ENCODE measurements around the gene EMP1. TPM values are rescaled to one million over a fixed set of nuclear protein-coding genes. Genes with fewer than 3 reads are reported as not detected.

The EMP1 gene
- total and polyA plus RNA-seq, 5 donors from 2014 or later = 0.15 to 1.6 (median 0.38) TPM; not detected in 2

- no peak overlapping the region for H3K4me3 ChIP-seq (ENCODE audit: low read depth, low read length)
- H3K27me3 ChIP-seq (ENCODE audit: control insufficient read depth, insufficient read depth, low read length) = peaks cover 3% of the 10 kb centered on the region
- DNase-seq = no peak
- H3K9me3 Mint-ChIP-seq = no peaks in the 10 kb centered on the region
- peaks cover 8% of the 10 kb centered on the region for H3K27me3 Mint-ChIP-seq
- H3K4me1 Mint-ChIP-seq = peaks cover 6 to 27% (median 13%) of the 10 kb centered on the region in 4 donors
- H3K27ac ChIP-seq (ENCODE audit: insufficient read depth, low read length, poor library complexity, severe bottlenecking) = no peak overlapping the region
- H3K36me3 Mint-ChIP-seq = no peaks in the 10 kb centered on the region
- peaks cover 10% of the 10 kb centered on the region for H3K4me1 ChIP-seq (ENCODE audit: control insufficient read depth, insufficient read depth, low read length, poor library complexity, severe bottlenecking)
- H3K36me3 ChIP-seq (ENCODE audit: control insufficient read depth, insufficient read depth, low read length) = no peaks in the 10 kb centered on the region
- H3K4me3 Mint-ChIP-seq = no peak overlapping the region
- H3K9me3 ChIP-seq (ENCODE audit: control insufficient read depth in 2 of 2, low read length in 2 of 2) = no peaks in the 10 kb centered on the region
- no peak for ATAC-seq (ENCODE audit: low read depth in 2 of 2)
- no peak overlapping the region for H3K27ac Mint-ChIP-seq
Measured at GRCh38 chr12:13175499-13175898, 21.0 kb upstream of the EMP1 start.

- DNase-seq (no peak), ATAC-seq (ENCODE audit: low read depth in 2 of 2) (no peak)
- no peak overlapping the region for H3K27ac ChIP-seq (ENCODE audit: insufficient read depth, low read length, poor library complexity, severe bottlenecking)
- Mint-ChIP-seq H3K27me3 (peaks cover 8% of the 10 kb centered on the region), H3K4me3 (no peak overlapping the region), H3K9me3 (no peaks in the 10 kb centered on the region), H3K4me1 (peaks cover 6 to 27% (median 13%) of the 10 kb centered on the region in 4 donors), H3K36me3 (no peaks in the 10 kb centered on the region), H3K27ac (no peak overlapping the region)
- no peaks in the 10 kb centered on the region for H3K9me3 ChIP-seq (ENCODE audit: control insufficient read depth in 2 of 2, low read length in 2 of 2)
- H3K4me1 ChIP-seq (ENCODE audit: control insufficient read depth, insufficient read depth, low read length, poor library complexity, severe bottlenecking) = peaks cover 10% of the 10 kb centered on the region
- no peak overlapping the region for H3K4me3 ChIP-seq (ENCODE audit: low read depth, low read length)
- no peaks in the 10 kb centered on the region for H3K36me3 ChIP-seq (ENCODE audit: control insufficient read depth, insufficient read depth, low read length)
- peaks cover 3% of the 10 kb centered on the region for H3K27me3 ChIP-seq (ENCODE audit: control insufficient read depth, insufficient read depth, low read length)
Measured at GRCh38 chr12:13176256-13176655, 20.3 kb upstream of the EMP1 start.

GRCh38 chr12:13177373-13177772, 19.2 kb upstream of the EMP1 start:
- no peak overlapping the region for H3K27ac ChIP-seq (ENCODE audit: insufficient read depth, low read length, poor library complexity, severe bottlenecking)
- no peak overlapping the region for H3K27ac Mint-ChIP-seq
- peaks cover 6 to 27% (median 13%) of the 10 kb centered on the region in 4 donors for H3K4me1 Mint-ChIP-seq
- no peaks in the 10 kb centered on the region for H3K9me3 ChIP-seq (ENCODE audit: control insufficient read depth in 2 of 2, low read length in 2 of 2)
- ATAC-seq (ENCODE audit: low read depth in 2 of 2) (no peak), DNase-seq (no peak)
- peaks cover 14% of the 10 kb centered on the region for H3K27me3 Mint-ChIP-seq
- no peak overlapping the region for H3K4me3 ChIP-seq (ENCODE audit: low read depth, low read length)
- H3K9me3 Mint-ChIP-seq = peaks cover 0 to 2% (median 0%) of the 10 kb centered on the region in 7 donors
- H3K36me3 Mint-ChIP-seq = no peaks in the 10 kb centered on the region
- H3K4me1 ChIP-seq (ENCODE audit: control insufficient read depth, insufficient read depth, low read length, poor library complexity, severe bottlenecking) = peaks cover 10% of the 10 kb centered on the region
- peaks cover 5% of the 10 kb centered on the region for H3K27me3 ChIP-seq (ENCODE audit: control insufficient read depth, insufficient read depth, low read length)
- no peaks in the 10 kb centered on the region for H3K36me3 ChIP-seq (ENCODE audit: control insufficient read depth, insufficient read depth, low read length)
- H3K4me3 Mint-ChIP-seq = no peak overlapping the region

DNA sequence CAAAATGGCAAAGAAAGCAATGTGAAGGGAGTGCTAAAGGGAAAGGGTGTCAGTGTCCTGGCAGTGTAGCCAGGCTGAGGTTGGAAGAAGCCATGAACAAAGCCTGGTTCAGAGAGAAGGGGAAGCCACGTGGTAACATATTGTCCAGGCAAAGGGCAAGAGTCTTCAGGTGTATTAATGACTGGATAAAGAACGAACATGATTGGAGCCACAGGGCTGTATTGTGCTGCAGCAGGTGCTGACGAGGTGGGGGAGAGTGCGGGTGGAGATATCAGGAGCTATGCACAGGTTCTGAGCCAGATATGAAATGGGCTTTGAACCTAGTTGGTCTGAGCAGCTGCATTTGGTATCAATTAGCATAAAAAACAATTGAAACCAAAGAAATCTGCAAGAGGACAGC, 18.6 kb upstream of the EMP1 start:
- Histone ChIP-seq H3K36me3 (ENCODE audit: control insufficient read depth, insufficient read depth, low read length) (no peaks in the 10 kb centered on the region), H3K27me3 (ENCODE audit: control insufficient read depth, insufficient read depth, low read length) (peaks cover 2% of the 10 kb centered on the region), H3K4me1 (ENCODE audit: control insufficient read depth, insufficient read depth, low read length, poor library complexity, severe bottlenecking) (peaks cover 10% of the 10 kb centered on the region), H3K27ac (ENCODE audit: insufficient read depth, low read length, poor library complexity, severe bottlenecking) (no peak overlapping the region), H3K9me3 (ENCODE audit: control insufficient read depth in 2 of 2, low read length in 2 of 2) (no peaks in the 10 kb centered on the region), H3K4me3 (ENCODE audit: low read depth, low read length) (no peak overlapping the region)
- Mint-ChIP-seq H3K36me3 (no peaks in the 10 kb centered on the region), H3K4me3 (no peak overlapping the region), H3K9me3 (peaks cover 0 to 2% (median 0%) of the 10 kb centered on the region in 7 donors), H3K27ac (no peak overlapping the region), H3K27me3 (peaks cover 14% of the 10 kb centered on the region), H3K4me1 (peaks cover 6 to 27% (median 13%) of the 10 kb centered on the region in 4 donors)
- no peak for ATAC-seq (ENCODE audit: low read depth in 2 of 2)
- DNase-seq = no peak

GRCh38 chr12:13178568-13179210, 17.8 kb upstream of the EMP1 start:
- H3K36me3 Mint-ChIP-seq = no peaks in the 10 kb centered on the region
- no peak overlapping the region for H3K4me3 ChIP-seq (ENCODE audit: low read depth, low read length)
- H3K27ac ChIP-seq (ENCODE audit: insufficient read depth, low read length, poor library complexity, severe bottlenecking) = no peak overlapping the region
- peak overlapping the region in 3 of 4 donors; percentile 13 to 72 (median 71) for H3K4me3 Mint-ChIP-seq
- H3K9me3 ChIP-seq (ENCODE audit: control insufficient read depth in 2 of 2, low read length in 2 of 2) = no peaks in the 10 kb centered on the region
- ATAC-seq (ENCODE audit: low read depth in 2 of 2) = no peak
- peaks cover 14% of the 10 kb centered on the region for H3K27me3 Mint-ChIP-seq
- no peaks in the 10 kb centered on the region for H3K36me3 ChIP-seq (ENCODE audit: control insufficient read depth, insufficient read depth, low read length)
- no peak for DNase-seq
- H3K27me3 ChIP-seq (ENCODE audit: control insufficient read depth, insufficient read depth, low read length) = peaks cover 2% of the 10 kb centered on the region
- peaks cover 10% of the 10 kb centered on the region for H3K4me1 ChIP-seq (ENCODE audit: control insufficient read depth, insufficient read depth, low read length, poor library complexity, severe bottlenecking)
- H3K9me3 Mint-ChIP-seq = peaks cover 0 to 2% (median 0%) of the 10 kb centered on the region in 7 donors
- peaks cover 6 to 24% (median 11%) of the 10 kb centered on the region in 4 donors for H3K4me1 Mint-ChIP-seq
- peak overlapping the region in 1 of 3 donors; percentile 16 for H3K27ac Mint-ChIP-seq

DNA sequence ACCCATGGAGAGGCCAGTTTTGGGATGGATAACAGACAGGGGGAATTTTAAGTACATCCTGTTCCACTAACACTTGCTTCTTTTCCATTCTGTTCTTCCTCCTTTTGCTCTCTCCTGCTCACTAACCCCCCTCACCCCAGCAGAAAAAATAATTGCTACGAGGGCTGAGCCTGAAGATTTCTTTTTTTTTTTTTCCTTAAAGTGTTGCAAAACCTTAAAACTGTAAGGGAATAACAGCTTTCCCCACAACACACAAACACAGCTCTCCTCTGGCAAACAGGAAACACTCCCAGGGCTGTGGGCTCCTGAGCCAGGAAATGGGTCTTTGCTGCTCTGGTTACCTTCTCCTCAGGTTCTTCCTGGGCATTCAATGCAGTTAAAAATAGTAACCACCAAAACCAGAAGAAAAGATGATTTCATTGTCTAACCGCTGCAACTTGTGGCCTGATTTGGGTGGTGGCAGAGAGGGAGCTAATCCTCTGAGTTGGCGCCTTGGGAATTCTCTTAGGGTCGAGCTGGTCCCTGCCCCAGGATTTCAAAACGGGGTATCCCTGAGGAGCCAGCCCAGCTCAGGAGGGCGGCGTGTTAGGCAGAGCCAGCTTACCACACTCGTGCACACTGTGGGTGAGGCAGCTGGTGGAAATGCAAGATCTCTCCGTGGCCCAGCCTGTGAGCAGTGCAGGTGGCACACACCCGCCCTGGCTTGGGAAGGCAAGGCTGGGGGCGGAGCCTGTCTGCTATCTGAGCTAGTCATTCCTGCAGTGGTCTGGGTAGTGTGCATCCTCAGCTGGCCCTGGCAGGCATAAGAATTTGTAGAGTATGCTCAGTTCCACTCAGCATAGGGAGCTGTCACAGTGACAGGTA, 17.1 kb upstream of the EMP1 start:
- Histone ChIP-seq H3K27ac (ENCODE audit: insufficient read depth, low read length, poor library complexity, severe bottlenecking) (no peak overlapping the region), H3K4me3 (ENCODE audit: low read depth, low read length) (no peak overlapping the region), H3K27me3 (ENCODE audit: control insufficient read depth, insufficient read depth, low read length) (peaks cover 2% of the 10 kb centered on the region), H3K9me3 (ENCODE audit: control insufficient read depth in 2 of 2, low read length in 2 of 2) (no peaks in the 10 kb centered on the region), H3K36me3 (ENCODE audit: control insufficient read depth, insufficient read depth, low read length) (no peaks in the 10 kb centered on the region), H3K4me1 (ENCODE audit: control insufficient read depth, insufficient read depth, low read length, poor library complexity, severe bottlenecking) (peaks cover 10% of the 10 kb centered on the region)
- H3K9me3 Mint-ChIP-seq = peaks cover 0 to 2% (median 0%) of the 10 kb centered on the region in 7 donors
- peak in 2 of 3 donors; percentile 9 to 74 for DNase-seq
- peak overlapping the region in 3 of 4 donors; percentile 17 to 72 (median 71) for H3K4me3 Mint-ChIP-seq
- H3K36me3 Mint-ChIP-seq = no peaks in the 10 kb centered on the region
- peak; percentile 78 to 89 for ATAC-seq (ENCODE audit: low read depth in 2 of 2)
- H3K27ac Mint-ChIP-seq = peak overlapping the region; percentile 16 to 53 (median 23)
- peaks cover 14% of the 10 kb centered on the region for H3K27me3 Mint-ChIP-seq
- peaks cover 3 to 20% (median 9%) of the 10 kb centered on the region in 4 donors for H3K4me1 Mint-ChIP-seq

GRCh38 chr12:13181375-13182070, 15.0 kb upstream of the EMP1 start:
- ATAC-seq (ENCODE audit: low read depth in 2 of 2) (no peak), DNase-seq (no peak)
- H3K4me1 Mint-ChIP-seq = peaks cover 3 to 20% (median 9%) of the 10 kb centered on the region in 4 donors
- Histone ChIP-seq H3K36me3 (ENCODE audit: control insufficient read depth, insufficient read depth, low read length) (no peaks in the 10 kb centered on the region), H3K27ac (ENCODE audit: insufficient read depth, low read length, poor library complexity, severe bottlenecking) (no peak overlapping the region), H3K27me3 (ENCODE audit: control insufficient read depth, insufficient read depth, low read length) (peaks cover 2% of the 10 kb centered on the region), H3K4me1 (ENCODE audit: control insufficient read depth, insufficient read depth, low read length, poor library complexity, severe bottlenecking) (peaks cover 10% of the 10 kb centered on the region), H3K9me3 (ENCODE audit: control insufficient read depth in 2 of 2, low read length in 2 of 2) (no peaks in the 10 kb centered on the region), H3K4me3 (ENCODE audit: low read depth, low read length) (no peak overlapping the region)
- no peaks in the 10 kb centered on the region for H3K36me3 Mint-ChIP-seq
- peaks cover 0 to 2% (median 0%) of the 10 kb centered on the region in 7 donors for H3K9me3 Mint-ChIP-seq
- peaks cover 15% of the 10 kb centered on the region for H3K27me3 Mint-ChIP-seq
- no peak overlapping the region for H3K27ac Mint-ChIP-seq
- H3K4me3 Mint-ChIP-seq = no peak overlapping the region

All from CD4-positive, CD25-positive, alpha-beta regulatory T cell (primary cell).